NCI-H1694 treated with DMSO at 0.1 percent for 48 hours (cell line): ENCODE measurements around the gene OR5H2.
"Not testable (repeated sequence)": the region's sequence is repeated elsewhere in the genome, so short reads cannot be mapped to it uniquely, and the experiment has no call there.

Source experiments
- DNase-seq: peaks from one replicate; lab custom pipeline; 2025; lab: John Stamatoyannopoulos, UW

OR5H2 gene

GRCh38 chr3:98282205-98282604, at the start of gene OR5H2:
Gene OR5H2, plus strand, starts transcription at chr3:98282505. Its CDS starts 398 bp downstream, at chr3:98282903.
- DNase-seq, result no peak

DNA sequence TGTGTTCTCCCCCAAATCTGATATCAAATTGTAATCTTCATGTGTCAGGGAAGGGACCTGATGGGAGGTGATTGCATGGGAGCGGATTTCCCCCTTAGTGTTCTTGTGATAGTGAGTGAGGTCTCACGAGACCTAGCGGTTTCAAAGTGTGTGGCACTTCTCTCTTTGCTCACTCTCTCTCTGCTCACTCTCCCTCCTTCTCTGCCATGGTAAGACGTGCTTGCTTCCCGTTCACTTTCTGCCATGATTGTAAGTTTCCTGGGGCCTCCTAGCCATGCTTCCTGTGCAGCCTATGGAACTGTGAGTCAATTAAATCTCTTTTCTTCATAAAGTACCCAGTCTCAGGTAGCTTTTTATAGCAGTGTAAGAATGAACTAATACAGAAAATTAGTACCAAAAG, 48.8 kb upstream of the OR5H2 start:
- no peak for DNase-seq

DNA sequence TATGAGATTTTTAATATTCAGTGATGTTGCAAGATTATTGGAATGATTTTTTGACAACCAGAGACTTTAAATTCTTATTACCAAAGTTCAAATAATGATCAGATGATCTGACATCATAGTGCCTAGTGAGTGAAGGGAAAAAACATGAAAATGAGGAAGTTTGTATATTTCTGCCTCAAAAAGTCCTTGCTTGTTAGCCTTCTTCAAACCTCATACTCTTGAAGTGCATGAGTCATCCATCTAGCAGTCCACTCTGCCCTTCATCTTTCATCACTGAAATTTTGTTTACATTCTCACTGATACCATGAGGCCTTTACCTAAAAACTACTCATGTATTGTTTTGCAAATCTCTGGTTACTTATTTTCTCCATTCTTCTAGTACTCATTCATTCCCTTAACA, 42.2 kb upstream of the OR5H2 start:
- no peak for DNase-seq

- DNase-seq, result no peak
Measured at GRCh38 chr3:98242155-98242554, 40.1 kb upstream of the OR5H2 start.

GRCh38 chr3:98243843-98244242, 38.5 kb upstream of the OR5H2 start:
- no peak for DNase-seq

GRCh38 chr3:98246142-98246541, 36.2 kb upstream of the OR5H2 start:
- no peak for DNase-seq

DNA sequence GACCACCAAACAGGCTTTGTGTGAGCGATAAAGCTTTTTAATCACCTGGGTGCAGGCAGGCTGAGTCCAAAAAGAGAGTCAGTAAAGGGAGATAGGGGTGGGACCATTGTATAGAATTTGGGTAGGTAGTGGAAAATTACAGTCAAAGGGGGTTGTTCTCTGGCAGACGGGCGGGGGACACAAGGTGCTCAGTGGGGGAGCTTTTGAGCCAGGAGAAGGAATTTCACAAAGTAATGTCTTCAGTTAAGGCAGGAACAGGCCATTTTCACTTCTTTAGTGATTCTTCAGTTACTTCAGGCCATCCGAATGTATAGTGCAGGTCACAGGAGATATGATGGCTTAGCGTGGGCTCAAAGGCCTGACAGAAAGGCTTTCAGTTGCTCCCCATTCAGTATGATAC, 26.3 kb upstream of the OR5H2 start:
- DNase-seq, result not testable (repeated sequence)

- DNase-seq, result no peak
Measured at GRCh38 chr3:98259707-98260106, 22.6 kb upstream of the OR5H2 start.

DNA sequence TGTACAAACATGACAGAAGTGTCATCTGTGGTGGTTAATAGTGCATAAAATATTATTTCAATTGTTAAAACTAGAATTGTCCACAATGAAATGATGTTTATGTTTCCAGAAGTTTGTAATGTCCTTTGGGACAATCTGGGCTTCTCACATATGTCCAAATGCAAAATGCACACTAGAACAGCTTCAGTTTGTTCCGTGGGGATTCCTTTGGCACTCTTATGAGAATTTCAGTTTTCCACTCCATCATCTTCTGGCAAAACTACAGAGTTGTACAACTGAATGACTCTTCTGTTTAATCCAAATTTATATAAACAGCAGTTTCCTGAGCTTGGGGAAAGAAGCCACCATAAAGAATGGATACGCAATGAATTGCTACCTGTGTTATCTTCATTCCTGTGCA, 20.3 kb upstream of the OR5H2 start:
- no peak for DNase-seq

DNA sequence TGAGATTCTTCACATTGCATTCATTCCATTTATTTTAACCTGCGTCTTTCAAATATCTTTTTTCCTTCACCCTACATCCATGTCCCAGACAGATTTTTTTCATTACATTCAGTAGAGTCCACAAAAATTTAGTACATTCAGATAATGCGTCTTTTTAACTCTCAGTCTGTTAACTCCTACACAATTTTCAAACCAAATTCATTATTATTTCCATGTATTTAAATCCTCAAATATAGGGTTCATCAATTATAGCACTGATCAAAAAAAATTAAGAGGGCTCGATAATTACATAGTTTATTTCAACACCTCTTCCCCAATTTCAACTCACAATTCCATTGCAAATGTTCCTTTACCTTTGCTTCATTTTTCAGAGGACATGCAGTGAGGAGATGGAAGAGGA, 18.4 kb upstream of the OR5H2 start, which contains the start of gene OR5H6:
OR5H6 (plus strand) TSS at position 301 of the 400 bp plus-strand sequence; CDS start at position 390, 89 bp downstream.
- no peak for DNase-seq

- DNase-seq, result no peak
Measured at GRCh38 chr3:98269846-98270245, 12.5 kb upstream of the OR5H2 start.

GRCh38 chr3:98272126-98272525, 10.2 kb upstream of the OR5H2 start:
- no peak for DNase-seq

DNA sequence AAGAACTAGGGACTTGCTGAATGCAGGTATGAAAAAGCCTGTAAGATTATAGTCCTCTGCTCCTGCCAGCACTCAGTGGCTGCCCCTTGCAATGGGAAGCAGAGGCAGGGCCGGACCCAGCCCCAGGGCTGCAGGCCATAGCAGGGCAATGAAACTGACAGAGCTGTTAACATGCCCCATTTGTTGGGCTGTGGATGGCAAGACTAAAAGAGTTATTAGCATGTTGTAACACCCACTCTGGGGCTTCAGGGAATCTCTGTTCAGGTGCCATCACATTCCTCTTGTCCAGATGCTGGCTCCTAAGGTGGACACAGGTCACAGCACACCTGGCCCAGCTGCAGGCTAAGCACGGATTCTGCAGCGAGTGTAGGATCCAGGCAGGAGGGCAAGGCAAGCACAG, 7.4 kb upstream of the OR5H2 start:
- no peak for DNase-seq

DNA sequence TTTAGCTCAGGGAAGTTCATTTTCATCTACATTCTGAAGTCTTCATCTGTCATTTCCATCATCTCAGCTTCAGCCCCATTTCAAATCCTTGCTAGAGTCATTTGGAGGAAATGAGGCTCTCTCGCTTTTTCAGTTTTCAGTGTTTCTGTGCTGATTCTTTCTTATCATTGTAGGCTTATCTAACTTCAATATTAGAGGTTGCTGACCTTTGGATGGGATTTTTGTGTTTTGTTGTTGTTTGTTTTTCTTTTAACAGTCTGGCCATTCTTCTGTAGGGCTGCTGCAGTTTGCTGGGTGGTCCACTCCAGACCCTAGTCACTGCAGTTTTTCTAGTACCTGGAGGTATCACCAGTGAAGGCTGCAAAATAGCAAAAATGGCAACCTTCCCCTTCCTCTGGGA, 8.6 kb downstream of the OR5H2 start:
- no peak for DNase-seq

- DNase-seq, result no peak
Measured at GRCh38 chr3:98291332-98291957, 9.1 kb downstream of the OR5H2 start.

DNA sequence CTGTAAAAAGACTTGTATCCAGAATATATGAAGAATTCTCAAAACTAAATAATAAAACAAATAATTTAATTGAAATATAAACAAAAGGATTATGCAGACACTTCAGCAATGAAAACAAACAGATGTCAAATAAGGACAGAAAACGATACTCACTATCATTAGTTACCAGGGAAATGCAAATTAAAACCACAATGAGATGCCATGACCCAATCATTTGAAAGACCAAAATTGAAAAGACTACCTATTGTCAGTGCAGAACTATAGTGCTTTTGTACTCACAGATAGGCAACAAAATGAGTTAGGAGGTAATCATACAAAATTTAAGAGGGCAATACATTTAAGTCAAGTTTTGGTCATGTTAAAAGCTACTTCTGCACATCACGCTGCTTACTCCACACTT, 39.8 kb downstream of the OR5H2 start:
- no peak for DNase-seq

DNA sequence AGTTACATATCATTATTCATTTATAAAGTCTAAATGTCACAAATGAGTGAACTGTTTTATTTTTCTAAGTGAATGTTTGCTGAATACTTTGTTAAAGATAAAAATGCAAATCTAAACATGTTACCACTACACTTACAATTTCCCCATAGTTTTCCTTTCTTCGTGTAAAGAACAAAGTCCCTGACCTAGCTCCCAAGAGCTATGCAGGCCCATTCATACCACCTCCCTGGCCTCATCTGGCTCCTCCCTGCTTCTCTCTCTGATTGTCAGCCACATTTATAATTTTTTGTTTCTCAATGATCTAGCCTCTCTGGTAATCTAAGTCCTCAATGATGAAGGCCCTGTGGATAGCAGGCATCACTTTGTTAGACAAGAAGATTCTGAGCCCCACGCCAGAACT, 40.4 kb downstream of the OR5H2 start:
- no peak for DNase-seq

DNA sequence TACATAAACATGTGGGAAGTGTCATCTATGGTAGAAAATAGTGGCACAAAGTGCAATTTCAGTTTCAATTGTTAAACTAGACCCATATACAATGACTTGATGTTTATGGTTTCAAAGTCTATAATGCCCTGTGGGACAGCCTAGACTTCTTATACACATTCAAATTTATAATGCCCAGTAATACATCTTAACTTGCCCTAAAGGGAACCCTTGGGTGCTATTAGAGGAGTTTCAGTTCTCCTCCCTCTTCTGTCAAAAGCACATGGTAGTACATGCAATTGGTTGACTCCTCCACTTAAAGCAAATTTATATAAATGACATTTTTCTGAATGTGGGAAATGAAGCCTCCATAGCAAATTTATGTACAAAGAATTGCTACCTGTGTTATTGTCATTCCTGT, 41.1 kb downstream of the OR5H2 start:
- DNase-seq, result no peak

- no peak for DNase-seq
Measured at GRCh38 chr3:98325055-98325454, 42.8 kb downstream of the OR5H2 start.

- DNase-seq, result no peak
Measured at GRCh38 chr3:98326105-98326893, 44.0 kb downstream of the OR5H2 start.

DNA sequence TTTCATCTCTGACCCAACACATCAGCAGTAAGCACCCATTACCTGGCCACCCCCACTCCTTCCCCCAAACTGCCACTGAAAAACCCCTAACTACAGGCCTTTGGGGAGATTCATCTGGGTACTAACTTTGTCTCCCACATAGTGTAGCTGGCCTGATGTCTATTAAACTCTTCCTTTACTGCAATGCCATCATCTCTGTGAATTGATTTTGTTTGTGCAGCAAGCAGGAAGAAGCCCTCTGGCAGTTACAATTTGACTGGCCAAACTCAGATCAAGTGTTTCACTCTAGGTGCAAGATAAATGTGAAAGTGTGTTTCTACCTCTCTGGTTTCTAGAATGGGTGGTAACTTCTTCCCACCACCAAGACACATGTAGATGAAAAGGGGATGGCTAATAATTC, 44.6 kb downstream of the OR5H2 start:
- no peak for DNase-seq

- no peak for DNase-seq
Measured at GRCh38 chr3:98328933-98329332, 46.6 kb downstream of the OR5H2 start.

- peak; percentile 24 for DNase-seq
Measured at GRCh38 chr3:98329392-98330124, 47.3 kb downstream of the OR5H2 start.
